ENCODE measurements around the gene MUC2. TPM values are rescaled to one million over a fixed set of nuclear protein-coding genes. Genes with fewer than 3 reads are reported as not detected.

Gene MUC2
- total and polyA plus RNA-seq, 10 of the 15 experiments (the other 5 are each of a cell fraction or from before 2014, with no cell fraction given): 0.23 TPM; not detected in 9

GRCh38 chr11:1030086-1030485, 44.6 kb upstream of the MUC2 start (continued):
- no peak for TF ChIP-seq RELB (IDR thresholded peaks at IDR 0.05; ENCODE audit: low read depth)
- no peak for TF ChIP-seq ZZZ3 (IDR thresholded peaks at IDR 0.05; ENCODE audit: control insufficient read depth, insufficient read length, low read depth)
- TF ChIP-seq EP300 (IDR thresholded peaks at IDR 0.05; ENCODE audit: borderline replicate concordance in 1 of 2, control insufficient read depth in 1 of 2, low read depth in 2 of 2, low read length in 2 of 2): no peak
- no peak for TF ChIP-seq CBFB (IDR thresholded peaks at IDR 0.05; ENCODE audit: low read depth)
- TF ChIP-seq, protein P1, sequence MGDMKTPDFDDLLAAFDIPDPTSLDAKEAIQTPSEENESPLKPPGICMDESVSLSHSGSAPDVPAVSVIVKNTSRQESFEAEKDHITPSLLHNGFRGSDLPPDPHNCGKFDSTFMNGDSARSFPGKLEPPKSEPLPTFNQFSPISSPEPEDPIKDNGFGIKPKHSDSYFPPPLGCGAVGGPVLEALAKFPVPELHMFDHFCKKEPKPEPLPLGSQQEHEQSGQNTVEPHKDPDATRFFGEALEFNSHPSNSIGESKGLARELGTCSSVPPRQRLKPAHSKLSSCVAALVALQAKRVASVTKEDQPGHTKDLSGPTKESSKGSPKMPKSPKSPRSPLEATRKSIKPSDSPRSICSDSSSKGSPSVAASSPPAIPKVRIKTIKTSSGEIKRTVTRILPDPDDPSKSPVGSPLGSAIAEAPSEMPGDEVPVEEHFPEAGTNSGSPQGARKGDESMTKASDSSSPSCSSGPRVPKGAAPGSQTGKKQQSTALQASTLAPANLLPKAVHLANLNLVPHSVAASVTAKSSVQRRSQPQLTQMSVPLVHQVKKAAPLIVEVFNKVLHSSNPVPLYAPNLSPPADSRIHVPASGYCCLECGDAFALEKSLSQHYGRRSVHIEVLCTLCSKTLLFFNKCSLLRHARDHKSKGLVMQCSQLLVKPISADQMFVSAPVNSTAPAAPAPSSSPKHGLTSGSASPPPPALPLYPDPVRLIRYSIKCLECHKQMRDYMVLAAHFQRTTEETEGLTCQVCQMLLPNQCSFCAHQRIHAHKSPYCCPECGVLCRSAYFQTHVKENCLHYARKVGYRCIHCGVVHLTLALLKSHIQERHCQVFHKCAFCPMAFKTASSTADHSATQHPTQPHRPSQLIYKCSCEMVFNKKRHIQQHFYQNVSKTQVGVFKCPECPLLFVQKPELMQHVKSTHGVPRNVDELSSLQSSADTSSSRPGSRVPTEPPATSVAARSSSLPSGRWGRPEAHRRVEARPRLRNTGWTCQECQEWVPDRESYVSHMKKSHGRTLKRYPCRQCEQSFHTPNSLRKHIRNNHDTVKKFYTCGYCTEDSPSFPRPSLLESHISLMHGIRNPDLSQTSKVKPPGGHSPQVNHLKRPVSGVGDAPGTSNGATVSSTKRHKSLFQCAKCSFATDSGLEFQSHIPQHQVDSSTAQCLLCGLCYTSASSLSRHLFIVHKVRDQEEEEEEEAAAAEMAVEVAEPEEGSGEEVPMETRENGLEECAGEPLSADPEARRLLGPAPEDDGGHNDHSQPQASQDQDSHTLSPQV (IDR thresholded peaks at IDR 0.05): no peak
- TF ChIP-seq, protein P2, sequence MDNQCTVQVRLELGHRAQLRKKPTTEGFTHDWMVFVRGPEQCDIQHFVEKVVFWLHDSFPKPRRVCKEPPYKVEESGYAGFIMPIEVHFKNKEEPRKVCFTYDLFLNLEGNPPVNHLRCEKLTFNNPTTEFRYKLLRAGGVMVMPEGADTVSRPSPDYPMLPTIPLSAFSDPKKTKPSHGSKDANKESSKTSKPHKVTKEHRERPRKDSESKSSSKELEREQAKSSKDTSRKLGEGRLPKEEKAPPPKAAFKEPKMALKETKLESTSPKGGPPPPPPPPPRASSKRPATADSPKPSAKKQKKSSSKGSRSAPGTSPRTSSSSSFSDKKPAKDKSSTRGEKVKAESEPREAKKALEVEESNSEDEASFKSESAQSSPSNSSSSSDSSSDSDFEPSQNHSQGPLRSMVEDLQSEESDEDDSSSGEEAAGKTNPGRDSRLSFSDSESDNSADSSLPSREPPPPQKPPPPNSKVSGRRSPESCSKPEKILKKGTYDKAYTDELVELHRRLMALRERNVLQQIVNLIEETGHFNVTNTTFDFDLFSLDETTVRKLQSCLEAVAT (IDR thresholded peaks at IDR 0.05): no peak
- TF ChIP-seq HCFC1 (IDR thresholded peaks at IDR 0.05; ENCODE audit: low read length): no peak
- TF ChIP-seq KLF5 (IDR thresholded peaks at IDR 0.05; ENCODE audit: partially characterized antibody): no peak
- no peak for TF ChIP-seq PAX5 (IDR thresholded peaks at IDR 0.05; ENCODE audit: borderline replicate concordance, low read depth, low read length)
